ENCODE measurements around the gene DOCK4. TPM values are rescaled to one million over a fixed set of nuclear protein-coding genes. Genes with fewer than 3 reads are reported as not detected.

DOCK4 gene
- total RNA-seq, 2 donors from 2014 or later: 6.5 to 11.1 TPM

- H3K4me3 ChIP-seq: no peak overlapping the region
- no peak overlapping the region for H3K27ac ChIP-seq
- no peaks in the 10 kb centered on the region for H3K27me3 ChIP-seq
- intact Hi-C loops (cut with DNase I): no loop called here
- no peak for DNase-seq
- TF ChIP-seq, protein P1, sequence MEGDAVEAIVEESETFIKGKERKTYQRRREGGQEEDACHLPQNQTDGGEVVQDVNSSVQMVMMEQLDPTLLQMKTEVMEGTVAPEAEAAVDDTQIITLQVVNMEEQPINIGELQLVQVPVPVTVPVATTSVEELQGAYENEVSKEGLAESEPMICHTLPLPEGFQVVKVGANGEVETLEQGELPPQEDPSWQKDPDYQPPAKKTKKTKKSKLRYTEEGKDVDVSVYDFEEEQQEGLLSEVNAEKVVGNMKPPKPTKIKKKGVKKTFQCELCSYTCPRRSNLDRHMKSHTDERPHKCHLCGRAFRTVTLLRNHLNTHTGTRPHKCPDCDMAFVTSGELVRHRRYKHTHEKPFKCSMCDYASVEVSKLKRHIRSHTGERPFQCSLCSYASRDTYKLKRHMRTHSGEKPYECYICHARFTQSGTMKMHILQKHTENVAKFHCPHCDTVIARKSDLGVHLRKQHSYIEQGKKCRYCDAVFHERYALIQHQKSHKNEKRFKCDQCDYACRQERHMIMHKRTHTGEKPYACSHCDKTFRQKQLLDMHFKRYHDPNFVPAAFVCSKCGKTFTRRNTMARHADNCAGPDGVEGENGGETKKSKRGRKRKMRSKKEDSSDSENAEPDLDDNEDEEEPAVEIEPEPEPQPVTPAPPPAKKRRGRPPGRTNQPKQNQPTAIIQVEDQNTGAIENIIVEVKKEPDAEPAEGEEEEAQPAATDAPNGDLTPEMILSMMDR (IDR thresholded peaks at IDR 0.05): no peak
- H3K9me3 ChIP-seq: no peaks in the 10 kb centered on the region
- no peak overlapping the region for H3K9ac ChIP-seq (ENCODE audit: low read depth in 2 of 2, low read length in 2 of 2)
- H3K4me1 ChIP-seq: no peaks in the 10 kb centered on the region
- H3K36me3 ChIP-seq: no peaks in the 10 kb centered on the region
Observed at GRCh38 chr7:112058686-112059085, 147.5 kb downstream of the DOCK4 start.

GRCh38 chr7:112056409-112056808 is 149.8 kb downstream of the DOCK4 start:
- H3K4me3 ChIP-seq: no peak overlapping the region
- no peaks in the 10 kb centered on the region for H3K4me1 ChIP-seq
- no peak overlapping the region for H3K27ac ChIP-seq
- H3K9ac ChIP-seq (ENCODE audit: low read depth in 2 of 2, low read length in 2 of 2): no peak overlapping the region
- no peak for DNase-seq
- intact Hi-C loops (cut with DNase I): no loop called here
- no peaks in the 10 kb centered on the region for H3K9me3 ChIP-seq
- H3K27me3 ChIP-seq: no peaks in the 10 kb centered on the region
- TF ChIP-seq, protein P1 (IDR thresholded peaks at IDR 0.05): no peak
- H3K36me3 ChIP-seq: no peaks in the 10 kb centered on the region

GRCh38 chr7:112053737-112054069 is 152.5 kb downstream of the DOCK4 start:
- Histone ChIP-seq H3K36me3 (no peaks in the 10 kb centered on the region), H3K27me3 (no peaks in the 10 kb centered on the region), H3K4me3 (no peak overlapping the region), H3K9ac (ENCODE audit: low read depth in 2 of 2, low read length in 2 of 2) (no peak overlapping the region), H3K9me3 (no peaks in the 10 kb centered on the region), H3K27ac (no peak overlapping the region), H3K4me1 (no peaks in the 10 kb centered on the region)
- intact Hi-C loops (cut with DNase I): no loop called here
- TF ChIP-seq, protein P1 (IDR thresholded peaks at IDR 0.05): no peak
- no peak for DNase-seq

- no peak overlapping the region for H3K4me3 ChIP-seq
- H3K4me1 ChIP-seq: no peaks in the 10 kb centered on the region
Observed at GRCh38 chr7:112052993-112053736, 153.0 kb downstream of the DOCK4 start.

DNA sequence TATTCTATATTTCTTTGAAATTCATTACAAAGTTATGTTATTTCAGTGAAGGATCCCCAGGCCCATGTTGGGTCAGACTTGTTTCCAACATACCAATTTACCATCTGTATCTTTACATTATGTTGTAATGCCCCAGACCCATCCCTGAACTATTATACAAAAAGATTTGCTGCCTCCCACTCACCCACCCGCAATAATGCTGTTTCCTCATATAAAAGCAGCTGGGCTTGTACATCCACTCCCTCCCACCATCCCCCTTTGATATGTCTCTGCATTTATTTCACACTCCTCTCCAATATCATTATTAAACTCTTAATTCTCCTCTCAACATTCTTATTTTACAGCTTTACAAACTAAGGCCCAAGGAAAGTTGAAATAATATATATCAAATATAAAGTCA is 153.7 kb downstream of the DOCK4 start:
- TF ChIP-seq, protein P1 (IDR thresholded peaks at IDR 0.05): no peak

More at GRCh38 chr7:112052993-112053736, 153.0 kb downstream of the DOCK4 start:
- Histone ChIP-seq H3K9ac (ENCODE audit: low read depth in 2 of 2, low read length in 2 of 2) (no peak overlapping the region), H3K36me3 (no peaks in the 10 kb centered on the region), H3K27ac (no peak overlapping the region), H3K27me3 (no peaks in the 10 kb centered on the region), H3K9me3 (no peaks in the 10 kb centered on the region)
- intact Hi-C loops (cut with DNase I): no loop called here
- no peak for DNase-seq
- TF ChIP-seq, protein P1 (IDR thresholded peaks at IDR 0.05): no peak

More for the DNA sequence above, 153.7 kb downstream of the DOCK4 start:
- Histone ChIP-seq H3K27ac (no peak overlapping the region), H3K4me3 (no peak overlapping the region), H3K36me3 (no peaks in the 10 kb centered on the region), H3K9me3 (no peaks in the 10 kb centered on the region), H3K4me1 (no peaks in the 10 kb centered on the region), H3K9ac (ENCODE audit: low read depth in 2 of 2, low read length in 2 of 2) (no peak overlapping the region), H3K27me3 (no peaks in the 10 kb centered on the region)
- no peak for DNase-seq
- intact Hi-C loops (cut with DNase I): no loop called here

Measured in colonic mucosa (tissue), 4 donors.